AG09319 (cell line): ENCODE data around the gene BLM.
"Not testable (repeated sequence)": the region's sequence is repeated elsewhere in the genome, so short reads cannot be mapped to it uniquely, and the experiment has no call there.

Experiments used
- DNase-seq: peaks from one replicate; pipeline ENCODE4 v3.0.0-alpha.2; 2010; ENCODE audit warnings: low read depth; ENCODE audit errors: extremely low read depth
- TF ChIP-seq, protein P1 (sequence below): IDR thresholded peaks from 2 replicates; pipeline ENCODE4 v1.5.1; 2011; ENCODE audit warnings: low read depth, mild to moderate bottlenecking, inconsistent platforms, low read length, moderate library complexity

Gene BLM

DNA sequence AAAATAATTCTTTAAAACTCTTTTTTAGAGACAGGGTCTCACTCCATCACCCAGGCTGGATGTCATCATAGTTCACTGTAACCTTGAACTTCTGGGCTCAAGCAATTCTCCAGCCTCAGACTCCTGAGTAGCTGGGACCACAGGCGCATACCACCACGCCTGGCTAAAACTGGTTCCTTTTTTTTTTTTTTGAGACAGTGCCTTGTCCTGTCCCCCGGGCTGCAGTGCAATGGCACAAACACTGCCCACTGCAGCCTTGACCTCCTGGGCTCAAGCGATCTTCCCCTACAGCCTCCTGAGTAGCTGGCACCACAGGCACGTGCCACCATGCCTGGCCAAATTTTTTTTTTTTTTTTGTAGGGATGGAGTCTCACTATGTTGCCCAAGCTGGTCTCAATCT is 127.5 kb downstream of the BLM start:
- no peak for DNase-seq
- TF ChIP-seq, protein P1, sequence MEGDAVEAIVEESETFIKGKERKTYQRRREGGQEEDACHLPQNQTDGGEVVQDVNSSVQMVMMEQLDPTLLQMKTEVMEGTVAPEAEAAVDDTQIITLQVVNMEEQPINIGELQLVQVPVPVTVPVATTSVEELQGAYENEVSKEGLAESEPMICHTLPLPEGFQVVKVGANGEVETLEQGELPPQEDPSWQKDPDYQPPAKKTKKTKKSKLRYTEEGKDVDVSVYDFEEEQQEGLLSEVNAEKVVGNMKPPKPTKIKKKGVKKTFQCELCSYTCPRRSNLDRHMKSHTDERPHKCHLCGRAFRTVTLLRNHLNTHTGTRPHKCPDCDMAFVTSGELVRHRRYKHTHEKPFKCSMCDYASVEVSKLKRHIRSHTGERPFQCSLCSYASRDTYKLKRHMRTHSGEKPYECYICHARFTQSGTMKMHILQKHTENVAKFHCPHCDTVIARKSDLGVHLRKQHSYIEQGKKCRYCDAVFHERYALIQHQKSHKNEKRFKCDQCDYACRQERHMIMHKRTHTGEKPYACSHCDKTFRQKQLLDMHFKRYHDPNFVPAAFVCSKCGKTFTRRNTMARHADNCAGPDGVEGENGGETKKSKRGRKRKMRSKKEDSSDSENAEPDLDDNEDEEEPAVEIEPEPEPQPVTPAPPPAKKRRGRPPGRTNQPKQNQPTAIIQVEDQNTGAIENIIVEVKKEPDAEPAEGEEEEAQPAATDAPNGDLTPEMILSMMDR = no peak

DNA sequence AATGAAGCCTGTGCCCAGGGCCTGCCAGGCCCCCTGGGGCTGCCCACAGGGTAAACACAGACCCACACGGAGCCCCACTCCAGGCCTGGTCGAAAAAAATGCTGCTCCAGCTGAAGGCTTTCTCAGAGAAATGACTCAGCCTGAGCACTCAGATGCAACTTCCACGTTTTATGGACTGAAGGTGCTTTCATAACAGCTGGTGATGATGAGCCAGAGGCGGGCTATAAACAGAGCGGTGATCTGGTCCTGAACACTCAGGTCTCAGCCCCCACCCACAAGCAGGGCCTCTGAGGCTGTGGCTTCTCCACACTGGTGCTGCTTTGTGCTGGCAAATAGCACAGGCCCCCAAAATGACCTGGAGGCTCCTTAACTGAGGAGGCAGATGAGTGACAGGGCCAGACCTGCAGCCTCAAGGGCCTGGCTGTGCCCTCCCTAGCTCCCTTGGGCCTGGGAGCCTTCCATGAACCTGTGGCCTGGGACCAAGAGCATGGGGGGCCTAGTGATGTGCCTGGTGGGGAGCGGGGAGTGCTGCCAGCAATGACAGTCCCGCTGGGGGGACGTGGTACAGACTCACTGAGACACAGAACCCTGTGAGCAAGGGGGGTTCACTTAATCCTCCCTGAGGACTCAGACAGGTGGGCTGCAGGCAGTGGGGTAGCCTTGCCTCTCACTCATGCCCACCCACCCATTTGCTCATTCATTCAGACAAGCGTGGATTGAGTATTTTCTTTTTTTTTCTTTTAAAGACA is 128.2 kb downstream of the BLM start:
- no peak for DNase-seq
- TF ChIP-seq, protein P1 = no peak

DNA sequence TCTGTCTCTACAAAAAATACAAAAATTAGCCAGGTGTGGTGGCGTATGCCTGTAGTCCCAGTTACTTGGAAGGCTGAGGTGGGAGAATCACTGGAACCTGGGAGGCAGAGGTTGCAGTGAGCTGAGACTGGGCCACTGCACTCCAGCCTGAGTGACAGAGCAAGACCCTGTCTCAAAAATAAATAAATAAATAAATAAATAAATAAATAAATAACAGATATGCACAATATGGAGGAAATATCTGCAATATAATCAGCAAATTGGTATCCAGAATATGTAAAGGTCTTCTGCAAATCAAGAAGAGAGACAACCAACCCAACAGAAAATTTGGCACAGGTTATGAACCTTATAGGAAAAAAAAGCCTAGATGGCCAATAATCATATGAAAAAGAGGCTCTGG is 132.3 kb downstream of the BLM start:
- DNase-seq = not testable (repeated sequence)

DNA sequence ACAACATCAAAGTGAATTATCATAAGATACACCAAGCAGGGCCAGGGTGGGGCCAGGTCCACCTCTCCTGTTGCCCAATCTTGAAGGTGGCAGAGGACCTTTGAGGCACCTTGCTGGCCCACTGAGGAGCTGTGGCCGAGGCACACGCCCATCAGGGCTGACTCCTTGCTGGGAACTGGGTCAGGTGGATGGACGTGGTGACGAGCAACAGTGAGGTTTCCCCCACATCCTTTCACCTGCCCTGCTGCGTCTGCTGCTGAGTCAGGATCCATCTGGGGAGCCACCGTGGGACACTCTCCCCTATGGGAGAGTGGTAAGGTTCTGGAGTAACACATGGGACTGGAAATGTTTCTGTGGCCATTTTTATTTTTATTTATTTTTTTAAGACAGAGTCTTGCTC is 134.0 kb downstream of the BLM start:
- TF ChIP-seq, protein P1 = no peak
- DNase-seq = no peak

DNA sequence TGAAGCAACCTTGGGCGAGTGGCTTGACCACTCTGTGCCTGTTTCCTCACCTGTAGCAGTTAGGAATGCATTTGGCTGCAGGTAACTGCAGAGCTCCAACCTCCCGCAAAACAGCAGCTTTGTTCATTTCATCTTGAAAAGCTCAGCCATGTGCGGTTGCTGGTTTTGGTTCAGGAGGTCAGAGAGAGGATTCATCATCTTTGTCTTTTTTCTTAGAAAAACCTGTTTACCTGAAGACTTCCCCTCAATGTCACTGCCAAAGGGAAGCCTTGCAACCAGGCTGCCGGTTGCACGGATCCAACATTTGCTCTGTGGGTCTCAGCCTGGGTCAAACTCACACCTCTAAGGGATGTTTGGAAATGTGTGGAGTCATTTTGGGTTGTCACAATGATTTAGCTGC is 134.8 kb downstream of the BLM start:
- no peak for DNase-seq
- TF ChIP-seq, protein P1 = no peak

DNA sequence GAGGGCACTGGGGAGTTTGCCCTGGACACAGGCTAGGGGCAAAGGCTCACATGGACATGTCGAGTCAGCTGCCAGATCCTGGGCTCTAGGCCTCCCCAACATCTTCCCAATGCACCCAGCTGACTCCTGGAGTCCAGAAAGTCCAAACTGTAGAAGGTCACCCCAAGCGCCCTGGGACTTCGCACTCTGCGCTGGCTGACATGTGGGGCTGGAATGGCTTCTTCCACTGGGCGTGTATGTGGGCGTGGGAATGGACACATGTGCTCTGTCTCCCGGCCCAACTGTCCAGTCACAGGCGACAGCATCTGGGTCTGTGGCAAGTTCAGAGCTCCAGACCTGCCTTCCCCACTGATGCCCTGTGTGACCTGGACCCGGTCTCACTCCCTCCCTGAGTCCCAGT is 138.0 kb downstream of the BLM start:
- no peak for DNase-seq
- TF ChIP-seq, protein P1 = no peak

DNA sequence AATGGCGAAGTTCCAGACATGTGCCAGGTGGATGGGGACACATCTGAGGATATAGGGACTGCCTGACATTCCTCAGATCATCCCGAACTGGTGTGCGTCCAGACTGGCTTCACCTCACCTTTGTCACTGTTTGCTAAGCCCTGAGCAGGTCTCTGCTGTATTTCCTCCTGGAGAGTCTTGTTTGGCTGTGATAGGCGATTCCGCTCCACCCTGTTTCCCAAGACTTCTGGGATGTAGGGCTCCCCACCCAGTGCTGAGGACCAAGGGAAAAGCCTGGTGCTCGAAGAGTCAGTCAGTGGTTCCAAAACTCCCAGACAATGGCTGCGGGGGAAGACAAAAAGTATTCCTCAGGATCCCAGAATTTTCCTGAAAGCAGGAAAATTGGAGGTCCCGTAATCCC is 140.2 kb downstream of the BLM start:
- TF ChIP-seq, protein P1 = no peak

DNA sequence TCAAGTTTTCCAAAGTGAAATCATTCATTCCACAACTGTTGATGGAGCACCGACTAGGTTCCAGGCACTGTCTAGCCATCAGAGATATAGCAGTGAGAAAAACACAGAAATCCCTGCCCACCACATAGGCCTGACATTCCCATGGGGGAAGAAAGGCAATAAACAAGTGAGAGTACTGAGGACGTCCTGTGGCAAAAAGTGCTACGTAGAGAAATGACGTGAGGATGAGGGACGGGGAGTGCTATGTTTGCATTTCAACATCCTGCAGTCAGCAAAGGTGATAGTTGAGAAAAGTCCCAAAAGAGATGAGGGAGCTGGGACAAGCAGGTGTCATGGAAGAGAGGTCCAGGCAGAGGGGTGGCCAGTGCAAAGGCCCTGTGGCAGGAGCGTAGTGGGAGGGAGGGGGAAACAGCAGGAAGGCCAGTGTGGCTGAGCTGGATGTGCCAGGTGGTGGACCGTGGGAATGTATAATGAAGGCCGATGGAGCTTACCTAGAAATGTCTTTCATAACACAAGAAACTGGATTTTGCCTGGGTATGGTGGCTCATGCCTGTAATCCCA is 140.8 kb downstream of the BLM start:
- DNase-seq = no peak
- TF ChIP-seq, protein P1 = no peak

More for the DNA sequence above, 140.2 kb downstream of the BLM start:
- DNase-seq = no peak
